K562 (cell line): ENCODE results near the gene MLLT3. TPM values are rescaled to one million over a fixed set of nuclear protein-coding genes. Genes with fewer than 3 reads are reported as not detected.

Experiments
- ATAC-seq: fragments of 200-7000 bp; cut with Tn5 transposase; 3 replicates; pipeline ENCODE4 v1.9.1; 2020; ENCODE audit warnings: moderate library complexity
- BruUV-seq: library from RNA; stranded (reverse); fragments of 400-500 nt; replicated peaks from 2 replicates; lab custom pipeline; 2021; lab: Mats Ljungman, UMichigan
- CTCF ChIA-PET: fragments of 300-600 bp; formaldehyde crosslinking; extraction: SDS; loops from one replicate; lab custom pipeline; 2021; ENCODE audit warnings: low intra/inter-chr PET ratio; lab: Yijun Ruan, JAX
- POLR2A ChIA-PET: fragments of 300-600, 350-650 bp; sonication (Branson Sonifier 250); formaldehyde crosslinking; extraction: SDS; loops from one replicate; lab custom pipeline; 2021; ENCODE audit warnings: antibody characterized with exemption, inconsistent platforms; lab: Yijun Ruan, JAX
- DNase-seq, 4 experiments: peaks; one replicate each; pipeline versions ENCODE4 v3.0.0 to v3.0.0-alpha.2; 2011 to 2018; ENCODE audit warnings: low spot score in 3 of 4, mixed read lengths in 3 of 4; ENCODE audit errors: extremely low read depth in 1 of 4
- FAIRE-seq: peaks from 2 replicates; lab custom pipeline; 2011; peaks lifted over from hg19 to GRCh38; lab: Jason Lieb, UNC
- H2AFZ ChIP-seq: 2 replicates; pipeline ENCODE4 v1.6.0; 2011; ENCODE audit warnings: low read depth, low read length, control low read depth, inconsistent platforms
- H3K27ac ChIP-seq: fragments of 200-600 bp; 3 replicates; pipeline ENCODE4 v1.8.0; 2011; ENCODE audit warnings: low read depth, mild to moderate bottlenecking, control low read depth, inconsistent platforms, low read length, moderate library complexity, mixed read lengths; ENCODE audit errors: extremely low read depth
- H3K27me3 ChIP-seq, 2 experiments: fragments of 300-600 bp in 1 of 2; 2 replicates in 1 of 2; 3 replicates in 1 of 2; pipeline versions ENCODE4 v1.6.0 to v1.8.0; 2011; ENCODE audit warnings: inconsistent platforms in 2 of 2, low read length in 2 of 2, mild to moderate bottlenecking in 1 of 2, mixed read lengths in 1 of 2, moderate library complexity in 1 of 2; ENCODE audit not compliant: control insufficient read depth in 2 of 2, insufficient read depth in 2 of 2
- H3K36me3 ChIP-seq: fragments of 300-600 bp; 3 replicates; pipeline ENCODE4 v1.8.0; 2011; ENCODE audit warnings: mild to moderate bottlenecking, low read length, inconsistent platforms; ENCODE audit not compliant: control insufficient read depth, insufficient read depth
- H3K4me1 ChIP-seq, 2 experiments: fragments of 200-600 bp in 1 of 2; replicated peaks in 1 of 2; 2 replicates in 1 of 2; 3 replicates in 1 of 2; pipeline versions ENCODE4 v1.5.1 to v1.8.0; 2011; ENCODE audit warnings: inconsistent platforms in 2 of 2, low read length in 2 of 2, mild to moderate bottlenecking in 1 of 2, mixed read lengths in 1 of 2, moderate library complexity in 1 of 2; ENCODE audit not compliant: control insufficient read depth in 2 of 2, insufficient read depth in 2 of 2
- H3K4me2 ChIP-seq: 2 replicates; pipeline ENCODE4 v1.6.1; 2011; ENCODE audit warnings: low read length, control low read depth, inconsistent platforms, mixed read lengths; ENCODE audit not compliant: insufficient read depth
- H3K4me3 ChIP-seq: fragments of 200-600 bp; sonication (generic), shearing (Covaris generic); 2 replicates; pipeline ENCODE4 v1.5.1; 2016; ENCODE audit warnings: control low read depth, inconsistent platforms
- H3K79me2 ChIP-seq: fragments of 200-600 bp; 3 replicates; pipeline ENCODE4 v1.8.0; 2011; ENCODE audit warnings: low read length, inconsistent platforms; ENCODE audit not compliant: control insufficient read depth, insufficient read depth
- H3K9ac ChIP-seq, 2 experiments: 2 replicates each; pipeline versions ENCODE4 v1.6.0 to v1.6.1; 2011; ENCODE audit warnings: low read depth in 2 of 2, low read length in 2 of 2, control low read depth in 1 of 2, inconsistent platforms in 1 of 2, mild to moderate bottlenecking in 1 of 2, mixed read lengths in 1 of 2; ENCODE audit not compliant: insufficient read depth in 1 of 2
- H3K9me1 ChIP-seq: one replicate; pipeline ENCODE4 v1.6.0; 2011; ENCODE audit warnings: inconsistent platforms, mild to moderate bottlenecking, low read length, moderate library complexity; ENCODE audit not compliant: control insufficient read depth, insufficient read depth
- H3K9me3 ChIP-seq: replicated peaks from 2 replicates; pipeline ENCODE4 v1.5.1; 2011; ENCODE audit warnings: low read depth, low read length, inconsistent platforms; ENCODE audit not compliant: control insufficient read depth, insufficient read depth
- H4K20me1 ChIP-seq: replicated peaks from 2 replicates; pipeline ENCODE4 v1.6.1; 2011; ENCODE audit warnings: low read length, inconsistent platforms, mixed read lengths; ENCODE audit not compliant: control insufficient read depth, insufficient read depth
- FOS ChIP-seq: IDR thresholded peaks from 3 replicates; pipeline ENCODE4 v1.6.1; 2011; ENCODE audit not compliant: insufficient read length; ENCODE audit errors: extremely low read depth
- GTF2F1 ChIP-seq: IDR thresholded peaks from 2 replicates; pipeline ENCODE4 v1.6.1; 2011; ENCODE audit warnings: low read depth, low read length, improper control_type of control experiment
- LEF1 ChIP-seq: fragments of 450-650 bp; IDR thresholded peaks from 2 replicates; pipeline ENCODE4 v1.6.1; 2016; ENCODE audit warnings: mild to moderate bottlenecking
- MYNN ChIP-seq, 2 experiments: sonication (generic); formaldehyde crosslinking in 1 of 2; IDR thresholded peaks; 2 replicates each; pipeline versions ENCODE4 v1.5.0 to v1.6.1; 2016 to 2020; ENCODE audit warnings: antibody characterized with exemption in 1 of 2, missing genetic modification reagents in 1 of 2
- PHF8 ChIP-seq: fragments of 200-600 bp; sonication (generic); IDR thresholded peaks from 2 replicates; pipeline ENCODE4 v1.6.1; 2012; ENCODE audit warnings: mixed run types, mild to moderate bottlenecking, inconsistent platforms, low read length, moderate library complexity, borderline replicate concordance
- SMAD2 ChIP-seq: fragments of 150-350 bp; IDR thresholded peaks from 2 replicates; pipeline ENCODE4 v1.6.1; 2014; ENCODE audit warnings: low read depth, mild to moderate bottlenecking, low read length
- TRIM28 ChIP-seq: fragments of 450-650 bp; IDR thresholded peaks from 2 replicates; pipeline ENCODE4 v1.6.1; 2017
- ZBTB2 ChIP-seq: fragments of 450-650 bp; IDR thresholded peaks from 2 replicates; pipeline ENCODE4 v1.6.1; 2016; ENCODE audit warnings: antibody characterized with exemption
- ZNF232 ChIP-seq: sonication (generic); formaldehyde crosslinking; IDR thresholded peaks from 2 replicates; pipeline ENCODE4 v1.8.0; 2022; ENCODE audit warnings: mild to moderate bottlenecking, missing genetic modification reagents
- ZNF583 ChIP-seq: fragments of 250-450 bp; sonication (Bioruptor Pico); IDR thresholded peaks from 2 replicates; pipeline ENCODE4 v1.4.0; 2020
- WGBS: fragments of 100-300 bp; shearing (Covaris generic); methylation state at CpG from one replicate; pipeline ENCODE4 v1.1.6; 2016; ENCODE audit warnings: low coverage, mixed read lengths; ENCODE audit not compliant: insufficient coverage; ENCODE audit errors: missing lambda C conversion rate; 5-methylcytosine and 5-hydroxymethylcytosine counted together
- in situ Hi-C: fragments of 300-500 bp; cut with MboI; formaldehyde crosslinking; loops from 4 replicates; pipeline ENCODE4 v1.15.0; 2018; ENCODE audit warnings: inconsistent platforms, mixed read lengths
- intact Hi-C: fragments of 100-400 bp; cut with micrococcal nuclease; formaldehyde crosslinking; loops from 2 replicates; pipeline ENCODE4 v1.14.2; 2022
- polyA plus RNA-seq, 8 experiments: library from polyadenylated mRNA; depleted of rRNA in 4 of 8; stranded (reverse) in 5 of 8; unstranded in 3 of 8; fragments of >200 nt; fragmentation: Nextera tagmentation in 2 of 8; fragmentation: Illumina TruSeq in 1 of 8; extraction: Ambion mirVana in 2 of 8; extraction: Trizol in 1 of 8; gene quantifications; 2 replicates each; pipeline versions ENCODE4 v1.2.1 to v1.2.3, GENCODE V29; 2011 to 2014; ENCODE audit warnings: inconsistent platforms in 1 of 8, missing spikeins in 1 of 8
- total RNA-seq, 7 experiments: library from RNA; depleted of rRNA in 6 of 7; stranded (reverse); fragments of >200 nt in 6 of 7; fragmentation: Illumina TruSeq in 2 of 7; extraction: Trizol in 2 of 7; gene quantifications; 2 replicates each; pipeline versions ENCODE4 v1.2.1 to v1.2.3, GENCODE V29; 2011 to 2021; ENCODE audit warnings: low replicate concordance in 1 of 7

The MLLT3 gene
- total and polyA plus RNA-seq, 9 of the 15 experiments (the other 6 are each of a cell fraction or from before 2014, with no cell fraction given) = 0.07 to 0.42 (median 0.22) TPM; not detected in 4

GRCh38 chr9:20614602-20615216 lies 7.6 kb downstream of the MLLT3 start:
- Histone ChIP-seq H3K9me1 (no peaks in the 10 kb centered on the region), H3K9ac (no peak overlapping the region), H3K27me3 (no peaks in the 10 kb centered on the region), H4K20me1 (no peaks in the 10 kb centered on the region), H3K27ac (no peak overlapping the region), H3K4me2 (no peak overlapping the region), H3K9me3 (no peaks in the 10 kb centered on the region), H2AFZ (no peak overlapping the region), H3K36me3 (no peaks in the 10 kb centered on the region), H3K79me2 (no peaks in the 10 kb centered on the region), H3K4me1 (no peaks in the 10 kb centered on the region), H3K4me3 (no peak overlapping the region)
- FAIRE-seq (no peak), DNase-seq (no peak), ATAC-seq (no peak)
- in situ Hi-C loops = no loop called here
- intact Hi-C loops = no loop called here
- BruUV-seq = no TSS peak
- WGBS = no CpG with 5 or more reads among the region's 2 CpGs
- TF ChIP-seq LEF1 = no peak
- no peak for TF ChIP-seq ZBTB2
- no peak for TF ChIP-seq ZNF583 (CRISPR knock-in tag)
- POLR2A ChIA-PET = interaction anchor here (0.7 kb wide), 1 partner anchor 50 kb away, joined by 3 read pairs; no protein-coding TSS in a partner anchor
- CTCF ChIA-PET = no interaction called here

- DNase-seq (no peak), FAIRE-seq (no peak), ATAC-seq (no peak)
- no peak overlapping the region for H3K27ac ChIP-seq
- no TSS peak for BruUV-seq
- no peak overlapping the region for H3K4me3 ChIP-seq
- POLR2A ChIA-PET = no interaction called here
- no peaks in the 10 kb centered on the region for H4K20me1 ChIP-seq
- no peaks in the 10 kb centered on the region for H3K9me3 ChIP-seq
- in situ Hi-C loops = no loop called here
- no peak overlapping the region for H2AFZ ChIP-seq
- no peaks in the 10 kb centered on the region for H3K79me2 ChIP-seq
- H3K27me3 ChIP-seq = no peaks in the 10 kb centered on the region
- no peaks in the 10 kb centered on the region for H3K9me1 ChIP-seq
- H3K4me1 ChIP-seq = no peaks in the 10 kb centered on the region
- WGBS = 0% methylated on average over 3 of the region's 3 CpGs
- intact Hi-C loops = no loop called here
- CTCF ChIA-PET = no interaction called here
- no peak overlapping the region for H3K9ac ChIP-seq
- no peak overlapping the region for H3K4me2 ChIP-seq
- no peaks in the 10 kb centered on the region for H3K36me3 ChIP-seq
- no peak for TF ChIP-seq SMAD2
- TF ChIP-seq GTF2F1 = no peak
- TF ChIP-seq PHF8 = no peak
- no peak for TF ChIP-seq MYNN (IDR thresholded peaks at IDR 0.05)
- no peak for TF ChIP-seq MYNN (CRISPR knock-in tag; IDR thresholded peaks at IDR 0.05)
- TF ChIP-seq TRIM28 = no peak
- no peak for TF ChIP-seq ZNF232 (CRISPR knock-in tag)
- no peak for TF ChIP-seq FOS
These were observed 10.5 kb downstream of the MLLT3 start for GRCh38 chr9:20611691-20612287.
